SK-N-SH treated with all-trans-retinoic acid at 6 μM for 48 hours (cell line): ENCODE data around the gene IGFL3.
"Not testable (repeated sequence)": the region's sequence is repeated elsewhere in the genome, so short reads cannot be mapped to it uniquely, and the experiment has no call there.

Experiments used
- ATAC-seq: fragments of 200-7000 bp; cut with Tn5 transposase; 3 replicates; pipeline ENCODE4 v1.9.1; 2020; ENCODE audit warnings: mild to moderate bottlenecking, moderate library complexity
- ARNTL ChIP-seq: fragments of 450-650 bp; formaldehyde crosslinking; IDR thresholded peaks from 2 replicates; pipeline ENCODE4 v1.5.0; 2020; ENCODE audit warnings: low read depth, mild to moderate bottlenecking, moderate library complexity, borderline replicate concordance
- CREB5 ChIP-seq: fragments of 250-450 bp; sonication (Bioruptor Pico); IDR thresholded peaks from 2 replicates; pipeline ENCODE4 v1.5.1; 2020; ENCODE audit warnings: low read depth, mild to moderate bottlenecking, moderate library complexity
- CSRNP3 ChIP-seq: fragments of 250-450 bp; sonication (Bioruptor Pico); IDR thresholded peaks from 2 replicates; pipeline ENCODE4 v1.5.1; 2021; ENCODE audit warnings: mild to moderate bottlenecking, moderate library complexity
- ESRRG ChIP-seq: fragments of 250-450 bp; sonication (Bioruptor Pico); IDR thresholded peaks from 2 replicates; pipeline ENCODE4 v1.6.1; 2021; ENCODE audit warnings: mild to moderate bottlenecking
- GLIS3 ChIP-seq: fragments of 250-450 bp; sonication (Bioruptor Pico); IDR thresholded peaks from 2 replicates; pipeline ENCODE4 v1.5.0; 2020; ENCODE audit warnings: mild to moderate bottlenecking, moderate library complexity
- PATZ1 ChIP-seq: fragments of 250-450 bp; sonication (Bioruptor Pico); IDR thresholded peaks from 2 replicates; pipeline ENCODE4 v1.8.0; 2020; ENCODE audit warnings: mild to moderate bottlenecking, moderate library complexity, borderline replicate concordance
- PPARA ChIP-seq: fragments of 250-450 bp; sonication (Bioruptor Pico); IDR thresholded peaks from 2 replicates; pipeline ENCODE4 v1.5.0; 2020; ENCODE audit warnings: mild to moderate bottlenecking, borderline replicate concordance
- RARB ChIP-seq: fragments of 250-450 bp; sonication (Bioruptor Pico); IDR thresholded peaks from 2 replicates; pipeline ENCODE4 v1.8.0; 2021; ENCODE audit warnings: mild to moderate bottlenecking, moderate library complexity
- SNAI2 ChIP-seq: fragments of 250-450 bp; sonication (Bioruptor Pico); IDR thresholded peaks from 2 replicates; pipeline ENCODE4 v1.5.0; 2020; ENCODE audit warnings: mild to moderate bottlenecking, moderate library complexity
- TCF4 ChIP-seq: fragments of 250-450 bp; sonication (Bioruptor Pico); IDR thresholded peaks from 2 replicates; pipeline ENCODE4 v1.8.0; 2021; ENCODE audit warnings: mild to moderate bottlenecking, moderate library complexity, borderline replicate concordance
- ZC3H10 ChIP-seq: fragments of 250-450 bp; sonication (Bioruptor Pico); IDR thresholded peaks from 2 replicates; pipeline ENCODE4 v1.5.1; 2021; ENCODE audit warnings: mild to moderate bottlenecking, moderate library complexity
- ZFP30 ChIP-seq: fragments of 450-650 bp; formaldehyde crosslinking; IDR thresholded peaks from 2 replicates; pipeline ENCODE4 v1.5.0; 2022; ENCODE audit warnings: mild to moderate bottlenecking, moderate library complexity
- ZNF565 ChIP-seq: fragments of 450-650 bp; formaldehyde crosslinking; conservative IDR thresholded peaks from 2 replicates; pipeline ENCODE4 v1.5.0; 2020; ENCODE audit warnings: low read depth, mild to moderate bottlenecking, moderate library complexity
- ZNF70 ChIP-seq: fragments of 450-650 bp; formaldehyde crosslinking; IDR thresholded peaks from 2 replicates; pipeline ENCODE4 v1.5.0; 2020; ENCODE audit warnings: mild to moderate bottlenecking, moderate library complexity

IGFL3 gene

GRCh38 chr19:46124638-46125115, at the start of gene IGFL3:
Gene IGFL3 (minus strand): TSS chr19:46124688. CDS start chr19:46124649, 39 bp downstream.
- TF ChIP-seq PATZ1 (no peak), TCF4 (CRISPR knock-in tag) (no peak), ZFP30 (CRISPR knock-in tag) (no peak), ZNF70 (CRISPR knock-in tag) (no peak)
- TF ChIP-seq, all 23 proteins: peak for 0
- no peak for ATAC-seq

GRCh38 chr19:46173886-46174480, 49.5 kb upstream of the IGFL3 start:
- TF ChIP-seq SNAI2 (CRISPR knock-in tag) (no peak), ZC3H10 (CRISPR knock-in tag) (no peak), ESRRG (no peak), RARB (CRISPR knock-in tag) (no peak), GLIS3 (CRISPR knock-in tag) (no peak), CREB5 (CRISPR knock-in tag) (no peak)

GRCh38 chr19:46162731-46163130, 38.2 kb upstream of the IGFL3 start:
- TF ChIP-seq ZC3H10 (CRISPR knock-in tag) (no peak), ESRRG (no peak), CSRNP3 (CRISPR knock-in tag) (no peak), CREB5 (CRISPR knock-in tag) (no peak), ARNTL (CRISPR knock-in tag) (no peak), PATZ1 (no peak), ZNF70 (CRISPR knock-in tag) (no peak), PPARA (CRISPR knock-in tag) (no peak)
- ATAC-seq = no peak

More at GRCh38 chr19:46173886-46174480, 49.5 kb upstream of the IGFL3 start:
- ATAC-seq = no peak

- not testable (repeated sequence) for ATAC-seq
Observed at GRCh38 chr19:46161642-46162257, 37.3 kb upstream of the IGFL3 start.

- TF ChIP-seq TCF4 (CRISPR knock-in tag) (no peak), ZNF565 (no peak), ZFP30 (CRISPR knock-in tag) (no peak)
- no peak for ATAC-seq
Observed at GRCh38 chr19:46160233-46160775, 35.8 kb upstream of the IGFL3 start.
